ENCODE data around the gene CDIPT. TPM values are rescaled to one million over a fixed set of nuclear protein-coding genes. Genes with fewer than 3 reads are reported as not detected.
A peak's percentile ranks its signal among the peaks of the same experiment; 100 is the strongest.

The CDIPT gene
- total RNA-seq, 2 donors from 2014 or later, result 92.1 to 107 TPM

DNA sequence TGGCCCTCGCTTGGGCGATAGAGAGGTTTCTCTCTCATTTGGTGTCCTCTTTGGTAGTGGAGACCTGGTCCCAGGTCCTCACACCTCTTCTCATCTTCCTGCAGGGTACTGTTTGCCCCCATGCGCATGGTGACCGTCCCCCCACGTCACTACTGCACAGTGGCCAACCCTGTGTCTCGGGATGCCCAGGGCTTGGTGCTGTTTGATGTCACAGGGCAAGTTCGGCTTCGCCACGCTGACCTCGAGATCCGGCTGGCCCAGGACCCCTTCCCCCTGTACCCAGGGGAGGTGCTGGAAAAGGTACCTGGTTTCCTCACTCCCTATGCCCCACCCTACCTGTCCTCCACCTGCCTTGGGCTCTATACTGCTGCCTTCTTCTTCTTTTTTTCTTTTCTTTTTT lies 32.3 kb downstream of the CDIPT start:
- Histone ChIP-seq H3K4me3 (no peak overlapping the region), H3K36me3 (peaks cover 44% of the 10 kb centered on the region), H3K27me3 (replicated peaks; ENCODE audit: insufficient read depth) (no peaks in the 10 kb centered on the region), H3K27ac (no peak overlapping the region), H3K9me3 (no peaks in the 10 kb centered on the region), H3K4me1 (ENCODE audit: control insufficient read depth in 1 of 2, low read depth in 2 of 2) (peaks cover 8 to 12% of the 10 kb centered on the region in 2 donors)
- no peak for ATAC-seq (ENCODE audit: insufficient number of reproducible peaks, low FRiP score, low read depth)
- no peak for DNase-seq (ENCODE audit: low spot score)
- TF ChIP-seq, protein P1, sequence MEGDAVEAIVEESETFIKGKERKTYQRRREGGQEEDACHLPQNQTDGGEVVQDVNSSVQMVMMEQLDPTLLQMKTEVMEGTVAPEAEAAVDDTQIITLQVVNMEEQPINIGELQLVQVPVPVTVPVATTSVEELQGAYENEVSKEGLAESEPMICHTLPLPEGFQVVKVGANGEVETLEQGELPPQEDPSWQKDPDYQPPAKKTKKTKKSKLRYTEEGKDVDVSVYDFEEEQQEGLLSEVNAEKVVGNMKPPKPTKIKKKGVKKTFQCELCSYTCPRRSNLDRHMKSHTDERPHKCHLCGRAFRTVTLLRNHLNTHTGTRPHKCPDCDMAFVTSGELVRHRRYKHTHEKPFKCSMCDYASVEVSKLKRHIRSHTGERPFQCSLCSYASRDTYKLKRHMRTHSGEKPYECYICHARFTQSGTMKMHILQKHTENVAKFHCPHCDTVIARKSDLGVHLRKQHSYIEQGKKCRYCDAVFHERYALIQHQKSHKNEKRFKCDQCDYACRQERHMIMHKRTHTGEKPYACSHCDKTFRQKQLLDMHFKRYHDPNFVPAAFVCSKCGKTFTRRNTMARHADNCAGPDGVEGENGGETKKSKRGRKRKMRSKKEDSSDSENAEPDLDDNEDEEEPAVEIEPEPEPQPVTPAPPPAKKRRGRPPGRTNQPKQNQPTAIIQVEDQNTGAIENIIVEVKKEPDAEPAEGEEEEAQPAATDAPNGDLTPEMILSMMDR (IDR thresholded peaks at IDR 0.05), result no peak

DNA sequence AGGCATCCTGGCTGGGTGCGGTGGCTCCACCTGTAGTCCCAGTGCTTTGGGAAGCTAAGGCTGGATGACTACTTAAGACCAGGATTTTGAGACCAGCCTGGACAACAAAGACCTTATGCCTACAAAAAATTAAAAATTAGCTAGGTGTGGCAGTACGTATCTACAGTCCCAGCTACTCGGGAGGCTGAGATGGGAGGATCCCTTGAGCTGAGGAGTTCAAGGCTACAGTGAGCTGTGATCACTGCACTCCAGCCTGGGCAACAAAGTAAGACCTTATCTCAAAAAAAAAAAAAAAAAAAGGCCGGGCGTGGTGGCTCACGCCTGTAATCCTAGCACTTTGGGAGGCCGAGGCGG lies 36.7 kb downstream of the CDIPT start:
- ATAC-seq (ENCODE audit: insufficient number of reproducible peaks, low FRiP score, low read depth) (no peak), DNase-seq (ENCODE audit: low spot score) (no peak)
- Histone ChIP-seq H3K4me1 (ENCODE audit: control insufficient read depth in 1 of 2, low read depth in 2 of 2) (peaks cover 41 to 56% of the 10 kb centered on the region in 2 donors), H3K9me3 (no peaks in the 10 kb centered on the region), H3K27ac (peak overlapping the region; percentile 75 to 87), H3K36me3 (peaks cover 11% of the 10 kb centered on the region), H3K4me3 (no peak overlapping the region), H3K27me3 (replicated peaks; ENCODE audit: insufficient read depth) (no peaks in the 10 kb centered on the region)
- TF ChIP-seq, protein P1 (IDR thresholded peaks at IDR 0.05), result no peak

DNA sequence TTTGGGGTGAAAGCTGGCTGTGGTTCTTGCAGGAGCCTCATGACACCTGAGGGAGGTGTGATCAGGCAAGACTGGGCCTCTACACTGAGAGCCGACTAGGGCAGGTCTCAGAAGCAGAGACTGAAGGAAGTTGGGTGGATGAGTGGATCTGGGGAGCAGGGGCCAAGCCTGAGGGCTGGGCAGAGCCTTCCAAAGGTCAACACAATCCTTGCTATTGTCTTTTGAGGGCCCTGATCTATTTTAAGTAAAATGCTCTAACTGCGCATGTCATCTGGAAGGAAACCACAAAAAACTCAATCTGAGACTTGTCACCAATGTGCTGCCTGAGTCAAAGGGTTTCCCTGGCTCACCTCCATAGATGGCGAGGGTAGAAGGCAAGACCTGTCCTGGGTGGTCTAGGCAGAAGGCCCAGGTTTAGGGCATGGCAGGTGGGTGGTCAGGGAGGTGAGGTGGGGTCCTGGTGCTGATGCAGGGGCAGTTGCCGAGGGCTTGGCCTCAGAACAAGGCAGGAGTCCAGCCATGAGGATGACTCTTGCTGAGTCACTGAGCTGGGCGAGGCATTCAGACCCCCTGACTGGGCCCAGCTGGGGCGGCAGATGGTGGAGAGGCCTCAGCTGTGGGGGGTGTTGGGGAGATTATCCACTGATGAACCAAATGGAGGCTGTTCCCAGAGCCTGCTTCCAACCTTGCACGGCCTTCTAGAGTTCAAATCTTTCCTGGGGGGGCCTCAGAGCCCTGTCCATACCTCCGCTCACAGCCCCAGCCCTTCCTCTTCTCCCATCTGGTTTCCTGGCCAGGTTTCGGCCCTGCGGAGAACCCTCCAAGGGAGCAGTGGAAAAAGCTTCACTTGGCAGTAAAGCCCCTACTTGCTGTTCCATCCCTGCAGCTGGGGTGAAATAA lies 37.6 kb downstream of the CDIPT start:
- peak overlapping the region; percentile 60 for H3K4me3 ChIP-seq
- H3K4me1 ChIP-seq (ENCODE audit: control insufficient read depth in 1 of 2, low read depth in 2 of 2), result peaks cover 41 to 60% of the 10 kb centered on the region in 2 donors
- DNase-seq (ENCODE audit: low spot score), result no peak
- TF ChIP-seq, protein P1 (IDR thresholded peaks at IDR 0.05), result no peak
- peaks cover 2% of the 10 kb centered on the region for H3K36me3 ChIP-seq
- ATAC-seq (ENCODE audit: insufficient number of reproducible peaks, low FRiP score, low read depth), result no peak
- no peaks in the 10 kb centered on the region for H3K9me3 ChIP-seq
- peak overlapping the region; percentile 75 to 87 for H3K27ac ChIP-seq
- no peaks in the 10 kb centered on the region for H3K27me3 ChIP-seq (replicated peaks; ENCODE audit: insufficient read depth)

DNA sequence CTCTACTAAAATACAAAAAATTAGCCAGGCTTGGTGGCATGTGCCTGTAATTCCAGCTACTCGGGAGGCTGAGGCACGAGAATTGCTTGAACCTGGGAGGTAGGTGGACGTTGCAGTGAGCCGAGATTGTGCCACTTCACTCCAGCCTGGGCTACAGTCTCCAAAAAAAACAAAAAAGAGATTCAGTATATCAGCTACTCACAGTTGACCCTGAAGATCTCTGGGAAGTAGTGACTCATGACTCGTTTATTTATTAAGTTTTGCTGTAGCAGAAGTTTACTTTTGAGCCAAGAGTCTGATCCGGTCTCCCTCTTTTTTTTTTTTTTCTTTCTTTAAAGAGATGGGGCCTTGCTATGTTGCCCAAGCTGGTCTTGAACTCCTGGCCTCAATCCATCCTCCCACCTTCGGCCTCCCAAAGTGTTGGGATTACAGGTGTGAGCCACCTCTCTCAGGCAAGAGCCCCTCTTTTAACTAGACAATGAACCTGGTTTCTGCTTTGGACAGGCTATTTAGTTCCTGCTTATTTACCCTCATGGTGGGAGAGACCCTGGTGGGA lies 38.4 kb downstream of the CDIPT start:
- Histone ChIP-seq H3K9me3 (no peaks in the 10 kb centered on the region), H3K4me3 (peak overlapping the region; percentile 60), H3K36me3 (no peaks in the 10 kb centered on the region), H3K27ac (peak overlapping the region; percentile 75 to 87), H3K4me1 (ENCODE audit: control insufficient read depth in 1 of 2, low read depth in 2 of 2) (peaks cover 46 to 66% of the 10 kb centered on the region in 2 donors), H3K27me3 (replicated peaks; ENCODE audit: insufficient read depth) (no peaks in the 10 kb centered on the region)
- ATAC-seq (ENCODE audit: insufficient number of reproducible peaks, low FRiP score, low read depth) (peak; percentile 20), DNase-seq (ENCODE audit: low spot score) (no peak)
- TF ChIP-seq, protein P1 (IDR thresholded peaks at IDR 0.05), result no peak

DNA sequence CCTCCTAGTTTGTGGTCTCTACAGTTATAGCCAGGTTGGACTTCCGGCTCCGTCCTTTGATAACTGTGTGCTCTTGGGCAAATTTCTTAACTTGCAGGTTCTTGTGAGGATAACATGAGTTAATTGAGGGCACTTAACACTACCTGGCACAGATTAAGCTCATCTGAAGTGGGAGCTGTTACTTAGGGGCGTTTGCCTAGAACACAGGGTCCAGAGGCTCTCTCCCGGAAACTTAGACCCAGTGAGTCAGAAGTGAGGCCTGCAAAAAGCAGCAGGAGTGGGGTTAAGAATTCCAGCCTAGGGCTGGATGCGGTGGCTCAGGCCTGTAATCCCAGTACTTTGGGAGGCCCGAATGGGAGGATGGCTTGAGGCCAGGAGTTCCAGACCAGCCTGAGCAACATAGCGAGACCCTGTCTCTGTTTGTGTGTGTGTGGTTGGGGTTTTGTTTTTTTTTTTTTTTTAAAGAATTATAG lies 41.3 kb downstream of the CDIPT start:
- DNase-seq (ENCODE audit: low spot score) (no peak), ATAC-seq (ENCODE audit: insufficient number of reproducible peaks, low FRiP score, low read depth) (peak; percentile 56)
- TF ChIP-seq, protein P1 (IDR thresholded peaks at IDR 0.05), result no peak
- H3K9me3 ChIP-seq, result no peaks in the 10 kb centered on the region
- H3K36me3 ChIP-seq, result no peaks in the 10 kb centered on the region
- H3K4me3 ChIP-seq, result peak overlapping the region; percentile 97
- H3K27me3 ChIP-seq (replicated peaks; ENCODE audit: insufficient read depth), result no peaks in the 10 kb centered on the region
- peak overlapping the region; percentile 88 to 95 for H3K27ac ChIP-seq
- peaks cover 55 to 85% of the 10 kb centered on the region in 2 donors for H3K4me1 ChIP-seq (ENCODE audit: control insufficient read depth in 1 of 2, low read depth in 2 of 2)

Data from thoracic aorta (tissue), 2 donors.